ENCODE measurements around the gene RNF207. TPM values are rescaled to one million over a fixed set of nuclear protein-coding genes. Genes with fewer than 3 reads are reported as not detected.
A peak's percentile ranks its signal among the peaks of the same experiment; 100 is the strongest.

Gene RNF207
- polyA plus RNA-seq, 1 donor, result 28.1 TPM

GRCh38 chr1:6234502-6235295 is 28.8 kb downstream of the RNF207 start:
- no peak for DNase-seq (ENCODE audit: low read depth)

GRCh38 chr1:6235296-6235677 is 29.4 kb downstream of the RNF207 start:
- DNase-seq (ENCODE audit: low read depth), result no peak

GRCh38 chr1:6237093-6237492 is 31.2 kb downstream of the RNF207 start:
- DNase-seq (ENCODE audit: low read depth), result no peak

- no peak for DNase-seq (ENCODE audit: low read depth)
These were observed 33.4 kb downstream of the RNF207 start for GRCh38 chr1:6239213-6239752.

GRCh38 chr1:6239950-6240768 is 34.2 kb downstream of the RNF207 start:
- no peak for DNase-seq (ENCODE audit: low read depth)

- no peak for DNase-seq (ENCODE audit: low read depth)
These were observed 35.4 kb downstream of the RNF207 start for GRCh38 chr1:6241107-6241886.

- DNase-seq (ENCODE audit: low read depth), result no peak
These were observed 36.2 kb downstream of the RNF207 start for GRCh38 chr1:6241887-6242740.

- DNase-seq (ENCODE audit: low read depth), result no peak
These were observed 37.3 kb downstream of the RNF207 start for GRCh38 chr1:6243053-6243834.

GRCh38 chr1:6243993-6244392 is 38.1 kb downstream of the RNF207 start, which contains the start of gene HES3:
Gene HES3, plus strand, starts transcription at chr1:6244179. Its CDS starts 187 bp downstream, at chr1:6244366.
- DNase-seq (ENCODE audit: low read depth), result no peak

- no peak for DNase-seq (ENCODE audit: low read depth)
These were observed 38.6 kb downstream of the RNF207 start for GRCh38 chr1:6244401-6245049.

- DNase-seq (ENCODE audit: low read depth), result peak; percentile 47
These were observed 39.4 kb downstream of the RNF207 start for GRCh38 chr1:6245086-6245868.

GRCh38 chr1:6245869-6246496 is 40.1 kb downstream of the RNF207 start:
- DNase-seq (ENCODE audit: low read depth), result no peak

GRCh38 chr1:6246497-6247467 is 40.9 kb downstream of the RNF207 start:
- no peak for DNase-seq (ENCODE audit: low read depth)

- no peak for DNase-seq (ENCODE audit: low read depth)
These were observed 41.7 kb downstream of the RNF207 start for GRCh38 chr1:6247651-6248050.

GRCh38 chr1:6248161-6248776 is 42.4 kb downstream of the RNF207 start:
- no peak for DNase-seq (ENCODE audit: low read depth)

- DNase-seq (ENCODE audit: low read depth), result no peak
These were observed 43.2 kb downstream of the RNF207 start for GRCh38 chr1:6248932-6249738.

All from forelimb muscle (tissue), 1 donor.